ENCODE measurements around the gene CAND2.

DNA sequence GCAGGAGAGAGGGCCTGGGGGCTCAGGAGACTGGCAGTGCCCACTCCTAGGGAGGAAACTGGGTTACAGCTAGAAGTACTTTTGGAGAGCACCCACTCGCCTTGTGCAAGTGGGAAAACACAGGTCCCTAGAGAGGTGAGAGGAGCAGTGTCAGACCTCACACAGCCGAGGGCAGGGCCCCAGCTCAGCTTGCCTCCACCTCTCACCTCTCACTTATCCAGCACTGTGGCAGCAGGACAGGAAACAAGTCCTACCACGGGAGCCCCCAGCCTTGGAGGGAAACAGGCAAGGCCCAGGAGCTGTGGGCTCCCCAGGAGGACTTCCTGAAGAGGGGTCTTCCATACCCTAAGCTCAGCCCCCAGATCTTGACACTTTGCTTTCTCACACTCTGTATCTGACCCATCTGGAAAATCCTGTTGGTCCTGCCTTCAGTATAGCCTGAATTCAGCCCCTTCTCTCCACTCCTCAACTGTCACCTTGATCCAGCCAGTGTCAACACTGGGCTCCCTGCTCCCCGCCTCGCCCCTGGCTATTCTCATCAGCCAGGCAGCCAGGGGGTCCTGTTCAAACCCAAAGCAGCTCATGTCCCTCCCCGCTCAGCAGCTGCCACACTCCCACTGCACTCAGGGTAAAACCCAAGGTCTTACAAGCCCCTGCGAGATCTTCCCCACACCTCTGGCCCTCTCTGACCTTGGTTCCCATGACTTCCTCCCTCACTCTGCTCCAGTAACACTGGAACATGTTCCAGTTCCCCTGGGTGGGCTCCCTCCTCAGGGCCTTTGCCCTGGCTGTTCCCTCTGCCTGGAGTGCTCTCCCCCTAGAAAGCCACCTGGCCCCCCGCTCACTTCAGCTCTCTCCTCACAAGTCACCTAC lies 36.6 kb upstream of the CAND2 start:
- TF ChIP-seq FOXM1 (IDR thresholded peaks at IDR 0.05; ENCODE audit: low read depth) = no peak
- TF ChIP-seq, protein P1, sequence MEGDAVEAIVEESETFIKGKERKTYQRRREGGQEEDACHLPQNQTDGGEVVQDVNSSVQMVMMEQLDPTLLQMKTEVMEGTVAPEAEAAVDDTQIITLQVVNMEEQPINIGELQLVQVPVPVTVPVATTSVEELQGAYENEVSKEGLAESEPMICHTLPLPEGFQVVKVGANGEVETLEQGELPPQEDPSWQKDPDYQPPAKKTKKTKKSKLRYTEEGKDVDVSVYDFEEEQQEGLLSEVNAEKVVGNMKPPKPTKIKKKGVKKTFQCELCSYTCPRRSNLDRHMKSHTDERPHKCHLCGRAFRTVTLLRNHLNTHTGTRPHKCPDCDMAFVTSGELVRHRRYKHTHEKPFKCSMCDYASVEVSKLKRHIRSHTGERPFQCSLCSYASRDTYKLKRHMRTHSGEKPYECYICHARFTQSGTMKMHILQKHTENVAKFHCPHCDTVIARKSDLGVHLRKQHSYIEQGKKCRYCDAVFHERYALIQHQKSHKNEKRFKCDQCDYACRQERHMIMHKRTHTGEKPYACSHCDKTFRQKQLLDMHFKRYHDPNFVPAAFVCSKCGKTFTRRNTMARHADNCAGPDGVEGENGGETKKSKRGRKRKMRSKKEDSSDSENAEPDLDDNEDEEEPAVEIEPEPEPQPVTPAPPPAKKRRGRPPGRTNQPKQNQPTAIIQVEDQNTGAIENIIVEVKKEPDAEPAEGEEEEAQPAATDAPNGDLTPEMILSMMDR (IDR thresholded peaks at IDR 0.05) = no peak
- TF ChIP-seq TCF12 (IDR thresholded peaks at IDR 0.05) = no peak
- TF ChIP-seq SMC3 (IDR thresholded peaks at IDR 0.05; ENCODE audit: low read depth, low read length) = no peak
- TF ChIP-seq RAD21 (IDR thresholded peaks at IDR 0.05; ENCODE audit: low read length) = no peak
- TF ChIP-seq TAF1 (IDR thresholded peaks at IDR 0.05; ENCODE audit: borderline replicate concordance, low read depth, low read length) = no peak
- TF ChIP-seq, protein P2, sequence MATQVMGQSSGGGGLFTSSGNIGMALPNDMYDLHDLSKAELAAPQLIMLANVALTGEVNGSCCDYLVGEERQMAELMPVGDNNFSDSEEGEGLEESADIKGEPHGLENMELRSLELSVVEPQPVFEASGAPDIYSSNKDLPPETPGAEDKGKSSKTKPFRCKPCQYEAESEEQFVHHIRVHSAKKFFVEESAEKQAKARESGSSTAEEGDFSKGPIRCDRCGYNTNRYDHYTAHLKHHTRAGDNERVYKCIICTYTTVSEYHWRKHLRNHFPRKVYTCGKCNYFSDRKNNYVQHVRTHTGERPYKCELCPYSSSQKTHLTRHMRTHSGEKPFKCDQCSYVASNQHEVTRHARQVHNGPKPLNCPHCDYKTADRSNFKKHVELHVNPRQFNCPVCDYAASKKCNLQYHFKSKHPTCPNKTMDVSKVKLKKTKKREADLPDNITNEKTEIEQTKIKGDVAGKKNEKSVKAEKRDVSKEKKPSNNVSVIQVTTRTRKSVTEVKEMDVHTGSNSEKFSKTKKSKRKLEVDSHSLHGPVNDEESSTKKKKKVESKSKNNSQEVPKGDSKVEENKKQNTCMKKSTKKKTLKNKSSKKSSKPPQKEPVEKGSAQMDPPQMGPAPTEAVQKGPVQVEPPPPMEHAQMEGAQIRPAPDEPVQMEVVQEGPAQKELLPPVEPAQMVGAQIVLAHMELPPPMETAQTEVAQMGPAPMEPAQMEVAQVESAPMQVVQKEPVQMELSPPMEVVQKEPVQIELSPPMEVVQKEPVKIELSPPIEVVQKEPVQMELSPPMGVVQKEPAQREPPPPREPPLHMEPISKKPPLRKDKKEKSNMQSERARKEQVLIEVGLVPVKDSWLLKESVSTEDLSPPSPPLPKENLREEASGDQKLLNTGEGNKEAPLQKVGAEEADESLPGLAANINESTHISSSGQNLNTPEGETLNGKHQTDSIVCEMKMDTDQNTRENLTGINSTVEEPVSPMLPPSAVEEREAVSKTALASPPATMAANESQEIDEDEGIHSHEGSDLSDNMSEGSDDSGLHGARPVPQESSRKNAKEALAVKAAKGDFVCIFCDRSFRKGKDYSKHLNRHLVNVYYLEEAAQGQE (IDR thresholded peaks at IDR 0.05; ENCODE audit: low read depth, low read length) = no peak
- no peak for TF ChIP-seq EZH2phosphoT487 (IDR thresholded peaks at IDR 0.05; ENCODE audit: borderline replicate concordance, low read depth)
- TF ChIP-seq POLR2AphosphoS5 (IDR thresholded peaks at IDR 0.05; ENCODE audit: low read depth, low read length) = no peak
- TF ChIP-seq, protein P3, sequence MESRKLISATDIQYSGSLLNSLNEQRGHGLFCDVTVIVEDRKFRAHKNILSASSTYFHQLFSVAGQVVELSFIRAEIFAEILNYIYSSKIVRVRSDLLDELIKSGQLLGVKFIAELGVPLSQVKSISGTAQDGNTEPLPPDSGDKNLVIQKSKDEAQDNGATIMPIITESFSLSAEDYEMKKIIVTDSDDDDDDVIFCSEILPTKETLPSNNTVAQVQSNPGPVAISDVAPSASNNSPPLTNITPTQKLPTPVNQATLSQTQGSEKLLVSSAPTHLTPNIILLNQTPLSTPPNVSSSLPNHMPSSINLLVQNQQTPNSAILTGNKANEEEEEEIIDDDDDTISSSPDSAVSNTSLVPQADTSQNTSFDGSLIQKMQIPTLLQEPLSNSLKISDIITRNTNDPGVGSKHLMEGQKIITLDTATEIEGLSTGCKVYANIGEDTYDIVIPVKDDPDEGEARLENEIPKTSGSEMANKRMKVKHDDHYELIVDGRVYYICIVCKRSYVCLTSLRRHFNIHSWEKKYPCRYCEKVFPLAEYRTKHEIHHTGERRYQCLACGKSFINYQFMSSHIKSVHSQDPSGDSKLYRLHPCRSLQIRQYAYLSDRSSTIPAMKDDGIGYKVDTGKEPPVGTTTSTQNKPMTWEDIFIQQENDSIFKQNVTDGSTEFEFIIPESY (IDR thresholded peaks at IDR 0.05; ENCODE audit: borderline replicate concordance, low read depth) = no peak
- no peak for TF ChIP-seq RXRA (IDR thresholded peaks at IDR 0.05; ENCODE audit: borderline replicate concordance, low read depth)
- TF ChIP-seq SIN3A (IDR thresholded peaks at IDR 0.05; ENCODE audit: borderline replicate concordance, low read depth, low read length) = no peak
- TF ChIP-seq CHD2 (IDR thresholded peaks at IDR 0.05; ENCODE audit: low read length, partially characterized antibody) = no peak
